Right cardiac atrium (tissue), 5 donors: Measurements from ENCODE around the gene SPRR5. TPM values are rescaled to one million over a fixed set of nuclear protein-coding genes. Genes with fewer than 3 reads are reported as not detected.

Experiments used
- ATAC-seq, 2 donors: fragments of 200-7000 bp; cut with Tn5 transposase; one replicate each; pipeline versions ENCODE4 v1.8.0 to v1.9.1; 2020; ENCODE audit warnings: moderate library complexity in 2 of 2, mild to moderate bottlenecking in 1 of 2
- DNase-seq, 3 donors: peaks; one replicate each; pipeline ENCODE4 v3.0.0-alpha.2; 2020
- H3K27ac ChIP-seq: one replicate; pipeline ENCODE4 v1.5.1; 2013; ENCODE audit warnings: mild to moderate bottlenecking, low read length, control low read depth, moderate library complexity
- H3K27me3 ChIP-seq: one replicate; pipeline ENCODE4 v1.6.1; 2013; ENCODE audit not compliant: control insufficient read depth, insufficient read depth
- H3K4me1 ChIP-seq: one replicate; pipeline ENCODE4 v1.6.1; 2013; ENCODE audit warnings: low read length; ENCODE audit not compliant: control insufficient read depth, insufficient read depth
- H3K4me3 ChIP-seq: one replicate; pipeline ENCODE4 v1.5.1; 2013; ENCODE audit warnings: low read length, control low read depth
- H3K9me3 ChIP-seq: one replicate; pipeline ENCODE4 v1.6.1; 2013; ENCODE audit warnings: low read length; ENCODE audit not compliant: control insufficient read depth
- WGBS: extraction: QIAGEN DNeasy Blood & Tissue Kit; methylation state at CpG from one replicate; pipeline ENCODE4 v1.1.7; 2013; 5-methylcytosine and 5-hydroxymethylcytosine counted together
- intact Hi-C, 4 donors: fragments of 100-400 bp; cut with DNase I; formaldehyde crosslinking; loops; one replicate each; pipeline versions ENCODE4 v1.11.0 to v1.14.0; 2022 to 2023
- polyA plus RNA-seq: library from polyadenylated mRNA; stranded (reverse); fragments of 200-250 nt; gene quantifications from one replicate; pipeline ENCODE4 v1.2.3, GENCODE V29; 2013
- total RNA-seq, 4 donors: library from RNA; stranded (reverse); fragmentation: NEBNext Ultra II Directional; extraction: Animal tissue kit (Norgen Biotek cat#: 25700); gene quantifications; one replicate each; pipeline ENCODE4 v1.2.1, GENCODE V29; 2021
- donor health status: healthy with polysubstance abuse.
- donor health status: DM: no; HTN: yes; CAD: no.
- donor health status: DM: no; HTN: no; CAD: no.
- donor health status: DM: no; HTN: yes; CAD: no; lungs with severe emphysema.
- donor health status: DM: yes; HTN: yes; CAD: no.

SPRR5 gene
- total and polyA plus RNA-seq, 5 donors = not detected

GRCh38 chr1:152983743-152984142, 36.7 kb downstream of the SPRR5 start, which contains the start of gene SPRR1A:
Gene SPRR1A, plus strand, starts transcription at chr1:152984081. Its CDS starts 1,150 bp downstream, at chr1:152985231.
- ATAC-seq (no peak), DNase-seq (no peak)
- H3K27me3 ChIP-seq = no peaks in the 10 kb centered on the region
- no peaks in the 10 kb centered on the region for H3K4me1 ChIP-seq
- WGBS = 84% methylated on average over 3 of the region's 3 CpGs
- no peak within 1 kb of the TSS for H3K4me3 ChIP-seq
- no peak within 1 kb of the TSS for H3K27ac ChIP-seq
- intact Hi-C loops = no loop called here
- H3K9me3 ChIP-seq = no peaks in the 10 kb centered on the region

- Histone ChIP-seq H3K9me3 (no peaks in the 10 kb centered on the region), H3K27me3 (no peaks in the 10 kb centered on the region), H3K27ac (no peak overlapping the region), H3K4me1 (no peaks in the 10 kb centered on the region), H3K4me3 (no peak overlapping the region)
- DNase-seq (no peak), ATAC-seq (no peak)
- WGBS = 78% methylated on average over 2 of the region's 2 CpGs
- intact Hi-C loops = no loop called here
Measured at GRCh38 chr1:152986578-152986977, 39.6 kb downstream of the SPRR5 start.

GRCh38 chr1:152993186-152993585, 46.2 kb downstream of the SPRR5 start:
- Histone ChIP-seq H3K27ac (no peak overlapping the region), H3K4me1 (no peaks in the 10 kb centered on the region), H3K9me3 (no peaks in the 10 kb centered on the region), H3K4me3 (no peak overlapping the region), H3K27me3 (no peaks in the 10 kb centered on the region)
- intact Hi-C loops = no loop called here
- no peak for DNase-seq
- ATAC-seq = no peak
- 74% methylated on average over 6 of the region's 6 CpGs for WGBS

GRCh38 chr1:152995842-152996241, 48.8 kb downstream of the SPRR5 start:
- no peak for DNase-seq
- Histone ChIP-seq H3K4me3 (no peak overlapping the region), H3K27me3 (no peaks in the 10 kb centered on the region), H3K27ac (no peak overlapping the region), H3K4me1 (no peaks in the 10 kb centered on the region), H3K9me3 (no peaks in the 10 kb centered on the region)
- ATAC-seq = no peak
- 48% methylated on average over 1 of the region's 1 CpG for WGBS
- intact Hi-C loops = no loop called here

GRCh38 chr1:152996633-152997400, 49.8 kb downstream of the SPRR5 start:
- ATAC-seq (no peak), DNase-seq (no peak)
- intact Hi-C loops = no loop called here
- Histone ChIP-seq H3K27me3 (no peaks in the 10 kb centered on the region), H3K27ac (no peak overlapping the region), H3K9me3 (no peaks in the 10 kb centered on the region), H3K4me3 (no peak overlapping the region), H3K4me1 (no peaks in the 10 kb centered on the region)
- 18% methylated on average over 5 of the region's 5 CpGs for WGBS

- Histone ChIP-seq H3K4me3 (no peak overlapping the region), H3K4me1 (no peaks in the 10 kb centered on the region), H3K9me3 (no peaks in the 10 kb centered on the region), H3K27ac (no peak overlapping the region), H3K27me3 (no peaks in the 10 kb centered on the region)
- ATAC-seq (no peak), DNase-seq (no peak)
- intact Hi-C loops = no loop called here
- WGBS = 48% methylated on average over 7 of the region's 7 CpGs
Measured at GRCh38 chr1:152997901-152998300, 50.9 kb downstream of the SPRR5 start.

- Histone ChIP-seq H3K27ac (no peak overlapping the region), H3K4me1 (no peaks in the 10 kb centered on the region), H3K4me3 (no peak overlapping the region), H3K27me3 (no peaks in the 10 kb centered on the region), H3K9me3 (no peaks in the 10 kb centered on the region)
- 71% methylated on average over 4 of the region's 4 CpGs for WGBS
- DNase-seq (no peak), ATAC-seq (no peak)
- intact Hi-C loops = no loop called here
Measured at GRCh38 chr1:152998476-152998875, 51.5 kb downstream of the SPRR5 start.

Other genes starting within 250 kb of the SPRR5 start
- gene LCE2A, start 248.9 kb upstream of the SPRR5 start, total RNA-seq = not detected
- gene LCE2A, start 248.9 kb upstream of the SPRR5 start, polyA plus RNA-seq = not detected
- gene LCE4A, start 239.0 kb upstream of the SPRR5 start, total RNA-seq = not detected
- not detected for gene LCE4A, start 239.0 kb upstream of the SPRR5 start, polyA plus RNA-seq
- not detected for gene KPRP, start 189.2 kb upstream of the SPRR5 start, total RNA-seq
- not detected for gene KPRP, start 189.2 kb upstream of the SPRR5 start, polyA plus RNA-seq
- not detected for gene LCE1F, start 172.1 kb upstream of the SPRR5 start, total RNA-seq
- not detected for gene LCE1F, start 172.1 kb upstream of the SPRR5 start, polyA plus RNA-seq
- not detected for gene LCE1E, start 160.9 kb upstream of the SPRR5 start, total RNA-seq
- gene LCE1E, start 160.9 kb upstream of the SPRR5 start, polyA plus RNA-seq = not detected
- gene LCE1D, start 150.5 kb upstream of the SPRR5 start, total RNA-seq = not detected
- gene LCE1D, start 150.5 kb upstream of the SPRR5 start, polyA plus RNA-seq = not detected
- gene LCE1C, start 140.6 kb upstream of the SPRR5 start, total RNA-seq = not detected
- not detected for gene LCE1C, start 140.6 kb upstream of the SPRR5 start, polyA plus RNA-seq
- not detected for gene LCE1B, start 135.2 kb upstream of the SPRR5 start, total RNA-seq
- not detected for gene LCE1B, start 135.2 kb upstream of the SPRR5 start, polyA plus RNA-seq
- gene LCE1A, start 119.7 kb upstream of the SPRR5 start, total RNA-seq = not detected
- not detected for gene LCE1A, start 119.7 kb upstream of the SPRR5 start, polyA plus RNA-seq
- gene LCE6A, start 104.3 kb upstream of the SPRR5 start, total RNA-seq = not detected
- gene LCE6A, start 104.3 kb upstream of the SPRR5 start, polyA plus RNA-seq = not detected
- not detected for gene LCE7A, start 87.2 kb upstream of the SPRR5 start, total RNA-seq
- gene LCE7A, start 87.2 kb upstream of the SPRR5 start, polyA plus RNA-seq = not detected
- gene SMCP, start 68.9 kb upstream of the SPRR5 start, total RNA-seq = not detected
- not detected for gene SMCP, start 68.9 kb upstream of the SPRR5 start, polyA plus RNA-seq
- gene IVL, start 38.7 kb upstream of the SPRR5 start, total RNA-seq = not detected
- not detected for gene IVL, start 38.7 kb upstream of the SPRR5 start, polyA plus RNA-seq
- not detected for gene SPRR4, start 23.4 kb downstream of the SPRR5 start, total RNA-seq
- gene SPRR4, start 23.4 kb downstream of the SPRR5 start, polyA plus RNA-seq = not detected
- not detected for gene SPRR1A, start 36.9 kb downstream of the SPRR5 start, total RNA-seq
- gene SPRR1A, start 36.9 kb downstream of the SPRR5 start, polyA plus RNA-seq = not detected
- gene SPRR3, start 54.5 kb downstream of the SPRR5 start, total RNA-seq = not detected
- 0.50 TPM for gene SPRR3, start 54.5 kb downstream of the SPRR5 start, polyA plus RNA-seq
- gene SPRR1B, start 84.0 kb downstream of the SPRR5 start, total RNA-seq = not detected
- not detected for gene SPRR1B, start 84.0 kb downstream of the SPRR5 start, polyA plus RNA-seq
- not detected for gene SPRR2D, start 93.9 kb downstream of the SPRR5 start, total RNA-seq
- gene SPRR2D, start 93.9 kb downstream of the SPRR5 start, polyA plus RNA-seq = not detected
- not detected for gene SPRR2A, start 110.3 kb downstream of the SPRR5 start, total RNA-seq
- 0.14 TPM for gene SPRR2A, start 110.3 kb downstream of the SPRR5 start, polyA plus RNA-seq
- not detected for gene SPRR2B, start 124.4 kb downstream of the SPRR5 start, total RNA-seq
- gene SPRR2B, start 124.4 kb downstream of the SPRR5 start, polyA plus RNA-seq = not detected
- gene SPRR2E, start 147.3 kb downstream of the SPRR5 start, total RNA-seq = not detected
- not detected for gene SPRR2E, start 147.3 kb downstream of the SPRR5 start, polyA plus RNA-seq
- gene SPRR2F, start 166.3 kb downstream of the SPRR5 start, total RNA-seq = under 1 TPM in 1 of 4 donors, not detected in 3; 0.37 TPM
- gene SPRR2F, start 166.3 kb downstream of the SPRR5 start, polyA plus RNA-seq = not detected
- gene SPRR2G, start 203.7 kb downstream of the SPRR5 start, total RNA-seq = not detected
- not detected for gene SPRR2G, start 203.7 kb downstream of the SPRR5 start, polyA plus RNA-seq